ENCODE measurements around the gene PNRC2.
"Not testable (repeated sequence)": the region's sequence is repeated elsewhere in the genome, so short reads cannot be mapped to it uniquely, and the experiment has no call there.

The PNRC2 gene

GRCh38 chr1:23992011-23992410 is 32.4 kb downstream of the PNRC2 start:
- not testable (repeated sequence) for DNase-seq (ENCODE audit: low read depth)

GRCh38 chr1:23995431-23995837 is 35.8 kb downstream of the PNRC2 start:
- DNase-seq (ENCODE audit: low read depth), result no peak

- DNase-seq (ENCODE audit: low read depth), result no peak
These were observed 37.1 kb downstream of the PNRC2 start for GRCh38 chr1:23996700-23997229.

- no peak for DNase-seq (ENCODE audit: low read depth)
These were observed 38.2 kb downstream of the PNRC2 start for GRCh38 chr1:23997812-23998211.

GRCh38 chr1:23999156-23999671 is 39.6 kb downstream of the PNRC2 start:
- DNase-seq (ENCODE audit: low read depth), result no peak

- no peak for DNase-seq (ENCODE audit: low read depth)
These were observed 43.1 kb downstream of the PNRC2 start for GRCh38 chr1:24002695-24003094.

- DNase-seq (ENCODE audit: low read depth), result peak; percentile 76
These were observed 43.8 kb downstream of the PNRC2 start for GRCh38 chr1:24003331-24003972.

- DNase-seq (ENCODE audit: low read depth), result no peak
These were observed 44.5 kb downstream of the PNRC2 start for GRCh38 chr1:24004132-24004531.

- DNase-seq (ENCODE audit: low read depth), result no peak
These were observed 45.5 kb downstream of the PNRC2 start for GRCh38 chr1:24005163-24005562.

GRCh38 chr1:24007079-24007478 is 47.5 kb downstream of the PNRC2 start:
- DNase-seq (ENCODE audit: low read depth), result no peak

- not testable (repeated sequence) for DNase-seq (ENCODE audit: low read depth)
These were observed 49.1 kb downstream of the PNRC2 start for GRCh38 chr1:24008574-24009184.

- DNase-seq (ENCODE audit: low read depth), result no peak
These were observed 49.8 kb downstream of the PNRC2 start for GRCh38 chr1:24009406-24009805.

GRCh38 chr1:24010650-24011049 is 51.0 kb downstream of the PNRC2 start:
- no peak for DNase-seq (ENCODE audit: low read depth)

- DNase-seq (ENCODE audit: low read depth), result not testable (repeated sequence)
These were observed 53.2 kb downstream of the PNRC2 start for GRCh38 chr1:24012878-24013277.
